ENCODE measurements around the gene CRABP1. TPM values are rescaled to one million over a fixed set of nuclear protein-coding genes. Genes with fewer than 3 reads are reported as not detected.

Gene CRABP1
- polyA plus RNA-seq, 4 donors = 52.3 to 65.6 (median 58.7) TPM

GRCh38 chr15:78343276-78344060, 3.3 kb downstream of the CRABP1 start:
- DNase-seq (ENCODE audit: low read depth in 4 of 4, low spot score in 3 of 4) = no peak

GRCh38 chr15:78345396-78346125, 5.4 kb downstream of the CRABP1 start:
- no peak for DNase-seq (ENCODE audit: low read depth in 4 of 4, low spot score in 3 of 4)

GRCh38 chr15:78347586-78348543, 7.7 kb downstream of the CRABP1 start:
- DNase-seq (ENCODE audit: low read depth in 4 of 4, low spot score in 3 of 4) = no peak

- no peak for DNase-seq (ENCODE audit: low read depth in 4 of 4, low spot score in 3 of 4)
Measured at GRCh38 chr15:78350058-78350457, 9.9 kb downstream of the CRABP1 start.

GRCh38 chr15:78351539-78351938, 11.4 kb downstream of the CRABP1 start:
- DNase-seq (ENCODE audit: low read depth in 4 of 4, low spot score in 3 of 4) = no peak

- DNase-seq (ENCODE audit: low read depth in 4 of 4, low spot score in 3 of 4) = no peak
Measured at GRCh38 chr15:78353093-78353492, 12.9 kb downstream of the CRABP1 start.

- DNase-seq (ENCODE audit: low read depth in 4 of 4, low spot score in 3 of 4) = no peak
Measured at GRCh38 chr15:78355177-78355576, 15.0 kb downstream of the CRABP1 start.

GRCh38 chr15:78358102-78358870, 18.1 kb downstream of the CRABP1 start:
- DNase-seq (ENCODE audit: low read depth in 4 of 4, low spot score in 3 of 4) = no peak

GRCh38 chr15:78359041-78359808, 19.1 kb downstream of the CRABP1 start:
- DNase-seq (ENCODE audit: low read depth in 4 of 4, low spot score in 3 of 4) = no peak

GRCh38 chr15:78360367-78360801, 20.2 kb downstream of the CRABP1 start:
- DNase-seq (ENCODE audit: low read depth in 4 of 4, low spot score in 3 of 4) = no peak

- DNase-seq (ENCODE audit: low read depth in 4 of 4, low spot score in 3 of 4) = no peak
Measured at GRCh38 chr15:78360958-78361718, 21.0 kb downstream of the CRABP1 start.

- DNase-seq (ENCODE audit: low read depth in 4 of 4, low spot score in 3 of 4) = no peak
Measured at GRCh38 chr15:78361771-78362506, 21.8 kb downstream of the CRABP1 start.

GRCh38 chr15:78362716-78363380, 22.7 kb downstream of the CRABP1 start:
- no peak for DNase-seq (ENCODE audit: low read depth in 4 of 4, low spot score in 3 of 4)

- no peak for DNase-seq (ENCODE audit: low read depth in 4 of 4, low spot score in 3 of 4)
Measured at GRCh38 chr15:78363381-78363734, 23.2 kb downstream of the CRABP1 start.

- no peak for DNase-seq (ENCODE audit: low read depth in 4 of 4, low spot score in 3 of 4)
Measured at GRCh38 chr15:78364233-78364632, 24.1 kb downstream of the CRABP1 start.

- no peak for DNase-seq (ENCODE audit: low read depth in 4 of 4, low spot score in 3 of 4)
Measured at GRCh38 chr15:78365917-78366316, 25.8 kb downstream of the CRABP1 start.

GRCh38 chr15:78366342-78366741, 26.2 kb downstream of the CRABP1 start:
- DNase-seq (ENCODE audit: low read depth in 4 of 4, low spot score in 3 of 4) = no peak
